GM13977 (cell line): ENCODE measurements around the gene ATP6V0C.

Experiments
- DNase-seq: peaks from one replicate; pipeline ENCODE4 v3.0.0; 2012; ENCODE audit warnings: low spot score
- in situ Hi-C: fragments of 300-500 bp; cut with MboI; formaldehyde crosslinking; loops from one replicate; pipeline ENCODE4 v1.12.0; 2022; ENCODE audit warnings: low sequenced_read_pairs, low pct_unique_long_range_greater_than_20kb, mixed read lengths, inconsistent platforms; ENCODE audit not compliant: unreplicated experiment
- TF ChIP-seq, protein P1 (sequence below): IDR thresholded peaks from 2 replicates; pipeline ENCODE4 v1.5.1; 2012; ENCODE audit warnings: mild to moderate bottlenecking, control low read depth; ENCODE audit not compliant: insufficient read depth; ENCODE audit errors: extremely low read depth, missing control alignments

ATP6V0C gene

DNA sequence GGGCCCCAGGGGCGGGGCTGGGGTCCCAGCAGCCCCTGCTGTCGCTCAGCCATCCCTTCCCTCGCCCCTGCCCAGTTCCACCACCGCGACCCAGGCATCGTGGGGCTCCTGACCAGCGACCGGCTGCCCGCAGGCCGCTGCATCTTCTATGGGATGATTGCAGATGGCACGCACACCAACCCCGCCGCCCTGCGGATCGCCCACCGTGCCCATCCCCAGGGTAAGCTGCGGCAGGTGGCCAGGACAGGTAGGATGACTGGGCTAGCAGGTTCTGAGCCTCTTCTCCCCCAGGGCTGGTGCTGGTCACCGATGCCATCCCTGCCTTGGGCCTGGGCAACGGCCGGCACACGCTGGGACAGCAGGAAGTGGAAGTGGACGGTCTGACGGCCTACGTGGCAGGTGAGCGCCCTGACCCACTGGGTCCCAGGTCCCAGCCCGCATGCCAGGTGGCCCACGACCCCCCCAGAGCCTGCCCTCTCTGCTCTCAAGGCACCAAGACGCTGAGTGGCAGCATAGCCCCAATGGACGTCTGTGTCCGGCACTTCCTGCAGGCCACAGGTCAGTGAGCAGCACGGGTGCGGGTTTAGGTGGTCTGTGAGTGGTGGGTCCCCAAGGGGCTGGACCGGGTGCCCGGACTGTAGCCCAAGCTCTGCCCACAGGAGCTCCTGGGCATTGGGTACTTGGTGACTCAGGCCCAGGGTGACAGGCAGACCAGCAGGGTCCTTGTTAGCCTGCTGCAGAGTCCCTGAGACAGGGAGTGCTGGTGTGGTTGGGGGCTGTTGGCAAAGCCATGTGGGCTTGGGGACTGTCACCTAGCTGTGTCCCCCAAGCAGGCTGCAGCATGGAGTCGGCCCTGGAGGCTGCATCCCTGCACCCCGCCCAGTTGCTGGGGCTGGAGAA, 14.7 kb downstream of the ATP6V0C start:
- TF ChIP-seq, protein P1, sequence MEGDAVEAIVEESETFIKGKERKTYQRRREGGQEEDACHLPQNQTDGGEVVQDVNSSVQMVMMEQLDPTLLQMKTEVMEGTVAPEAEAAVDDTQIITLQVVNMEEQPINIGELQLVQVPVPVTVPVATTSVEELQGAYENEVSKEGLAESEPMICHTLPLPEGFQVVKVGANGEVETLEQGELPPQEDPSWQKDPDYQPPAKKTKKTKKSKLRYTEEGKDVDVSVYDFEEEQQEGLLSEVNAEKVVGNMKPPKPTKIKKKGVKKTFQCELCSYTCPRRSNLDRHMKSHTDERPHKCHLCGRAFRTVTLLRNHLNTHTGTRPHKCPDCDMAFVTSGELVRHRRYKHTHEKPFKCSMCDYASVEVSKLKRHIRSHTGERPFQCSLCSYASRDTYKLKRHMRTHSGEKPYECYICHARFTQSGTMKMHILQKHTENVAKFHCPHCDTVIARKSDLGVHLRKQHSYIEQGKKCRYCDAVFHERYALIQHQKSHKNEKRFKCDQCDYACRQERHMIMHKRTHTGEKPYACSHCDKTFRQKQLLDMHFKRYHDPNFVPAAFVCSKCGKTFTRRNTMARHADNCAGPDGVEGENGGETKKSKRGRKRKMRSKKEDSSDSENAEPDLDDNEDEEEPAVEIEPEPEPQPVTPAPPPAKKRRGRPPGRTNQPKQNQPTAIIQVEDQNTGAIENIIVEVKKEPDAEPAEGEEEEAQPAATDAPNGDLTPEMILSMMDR, result no peak
- in situ Hi-C loops, result no loop called here
- DNase-seq, result no peak

DNA sequence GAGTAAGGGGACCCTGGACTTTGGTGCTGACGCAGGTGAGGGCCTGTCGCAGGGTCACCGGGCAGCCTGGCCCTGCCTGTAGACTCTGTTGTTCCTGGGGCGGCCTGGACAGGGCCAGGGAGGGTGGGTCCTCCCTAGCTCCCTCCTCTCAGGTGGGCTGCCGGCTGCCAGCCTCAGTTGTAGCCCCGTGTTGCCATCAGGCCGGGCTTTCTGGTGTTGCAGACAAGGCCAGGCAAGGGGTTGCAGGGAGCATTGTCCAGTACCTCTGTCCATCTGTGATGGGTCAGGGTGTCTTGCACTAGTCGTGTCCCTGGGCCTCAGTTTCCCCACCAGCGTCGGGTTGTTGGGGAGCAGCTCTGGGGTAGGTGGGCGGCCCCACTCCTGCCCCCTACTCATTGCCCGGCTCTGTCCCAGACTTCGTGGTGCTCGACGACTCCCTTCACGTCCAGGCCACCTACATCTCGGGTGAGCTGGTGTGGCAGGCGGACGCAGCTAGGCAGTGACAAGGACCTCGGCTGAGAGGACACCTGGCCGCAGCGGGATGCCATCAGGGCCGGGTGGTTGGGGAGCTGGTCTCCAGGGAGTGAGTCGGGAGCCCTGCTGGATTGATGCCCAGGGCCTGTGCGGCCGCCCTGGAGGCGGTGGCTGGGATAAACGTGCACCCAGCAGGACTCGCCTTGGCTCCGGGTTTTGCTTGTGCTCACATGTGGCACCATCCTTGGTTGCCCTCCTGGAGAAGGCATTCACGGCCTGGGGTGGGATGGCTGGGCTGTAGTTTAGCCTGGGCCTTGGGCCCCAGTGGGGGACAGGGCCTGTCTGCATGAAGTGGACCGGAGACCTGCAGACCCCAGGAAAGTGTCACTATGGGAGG, 15.5 kb downstream of the ATP6V0C start:
- no peak for DNase-seq
- in situ Hi-C loops, result no loop called here

DNA sequence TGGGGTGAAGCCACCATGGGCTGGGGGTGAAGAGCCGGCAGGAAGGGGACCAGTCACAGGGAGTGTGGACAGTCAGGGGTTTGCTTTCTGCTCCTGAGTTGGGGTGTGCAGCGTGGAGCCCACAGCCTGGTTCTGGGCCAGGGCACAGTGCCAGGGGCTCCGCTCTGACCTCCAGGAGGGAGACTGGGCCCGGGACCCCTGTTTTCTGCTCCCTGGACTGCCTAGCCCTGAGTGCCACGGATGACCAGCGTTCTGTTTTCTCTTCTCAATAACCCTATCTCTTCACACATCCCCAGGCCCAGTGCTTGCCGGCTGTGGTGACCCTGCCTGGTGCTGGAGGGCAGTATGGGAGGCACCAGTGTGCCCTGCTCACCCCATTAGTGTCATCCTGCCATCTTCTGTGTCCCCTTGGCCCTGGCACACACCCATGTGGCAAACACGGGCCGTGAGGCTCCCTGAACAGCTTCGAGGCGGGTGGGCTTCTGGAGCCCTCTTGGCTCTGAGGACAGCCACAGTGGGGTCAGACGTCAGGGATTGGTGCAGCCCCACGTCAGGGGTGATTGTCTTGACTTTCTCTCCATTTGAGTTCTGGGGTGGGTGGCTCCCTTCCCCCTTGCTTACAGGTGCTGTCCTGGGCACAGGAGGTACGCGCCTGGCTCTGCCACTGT, 16.3 kb downstream of the ATP6V0C start:
- in situ Hi-C loops, result no loop called here
- TF ChIP-seq, protein P1, result no peak
- DNase-seq, result no peak

More for the DNA sequence above, 15.5 kb downstream of the ATP6V0C start:
- TF ChIP-seq, protein P1, result no peak

DNA sequence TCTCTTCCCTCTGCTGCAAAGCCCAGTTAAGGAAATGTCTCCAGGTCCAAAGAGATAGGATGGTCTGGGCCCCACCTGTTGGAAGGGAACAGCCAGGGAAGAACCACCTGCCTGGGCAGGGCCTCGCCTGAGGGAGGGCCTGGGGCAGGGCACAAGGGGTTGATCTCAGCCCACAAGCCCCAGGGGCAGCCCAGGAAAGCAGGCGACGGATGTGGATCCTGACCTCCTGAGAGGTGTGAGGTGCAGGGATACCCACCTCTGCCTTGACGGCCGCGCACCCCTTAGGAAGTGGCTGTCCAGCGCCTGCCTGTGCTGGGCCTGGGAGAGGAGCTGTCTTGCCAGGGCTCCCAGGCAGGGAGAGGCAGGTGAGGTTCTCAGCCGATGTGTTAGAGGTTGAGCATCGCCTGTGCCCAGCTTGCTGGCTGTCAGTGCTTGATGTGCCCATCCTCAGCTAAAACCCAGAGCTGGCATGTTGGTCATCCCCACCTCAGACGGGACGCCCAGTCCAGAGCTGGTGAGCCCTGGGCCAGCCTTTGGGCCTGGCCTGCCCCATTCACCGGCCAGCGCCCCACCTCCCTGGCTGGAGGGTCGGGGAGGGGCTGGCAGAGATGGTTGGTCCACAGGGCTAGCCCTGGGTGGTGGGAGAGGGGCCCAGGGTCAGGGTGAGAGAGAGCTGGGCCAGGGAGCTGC, 17.0 kb downstream of the ATP6V0C start:
- TF ChIP-seq, protein P1, result no peak
- in situ Hi-C loops, result no loop called here
- no peak for DNase-seq

DNA sequence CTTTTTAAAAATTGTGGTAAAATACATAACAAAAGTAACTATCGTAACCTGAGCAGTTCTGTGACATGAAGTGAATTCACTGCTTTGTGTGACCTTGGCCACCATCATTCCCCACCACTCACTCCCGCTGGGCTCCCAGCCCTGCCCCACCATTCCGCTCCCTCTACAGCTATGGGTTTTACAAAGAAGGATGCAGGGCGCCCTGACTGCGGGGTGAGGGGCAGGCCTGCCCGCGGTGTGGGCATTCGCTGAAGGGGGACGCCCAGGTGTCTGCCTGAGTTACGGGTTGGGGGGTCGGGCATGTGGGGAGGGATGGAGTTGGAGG, 17.6 kb downstream of the ATP6V0C start, which contains the start of gene CEMP1:
CEMP1 (minus strand) TSS at position 38 of the 325 bp plus-strand sequence. CDS start 335 bp downstream, outside the sequence.
- in situ Hi-C loops, result no loop called here
- DNase-seq, result no peak
- TF ChIP-seq, protein P1, result no peak
